Caco-2 (cell line): ENCODE data around the gene ARHGEF6. TPM values are rescaled to one million over a fixed set of nuclear protein-coding genes. Genes with fewer than 3 reads are reported as not detected.

Experiments
- BruUV-seq: library from RNA; stranded (reverse); fragments of 400-500 nt; replicated peaks from 2 replicates; lab custom pipeline; 2021; lab: Mats Ljungman, UMichigan
- CTCF ChIA-PET: fragments of 300-600 bp; sonication (Branson Sonifier 250); formaldehyde crosslinking; loops from one replicate; lab custom pipeline; 2022; ENCODE audit warnings: antibody characterized with exemption; lab: Charles Lee
- POLR2A ChIA-PET: fragments of 300-600 bp; sonication (Branson Sonifier 250); formaldehyde crosslinking; loops from one replicate; lab custom pipeline; 2022; ENCODE audit warnings: antibody characterized with exemption; lab: Charles Lee
- DNase-seq, 2 experiments: peaks; one replicate each; pipeline versions ENCODE4 v3.0.0 to v3.0.0-alpha.2; 2020 to 2022
- H3K27me3 ChIP-seq: replicated peaks from 2 replicates; pipeline ENCODE4 v1.6.0; 2011; ENCODE audit warnings: low read length; ENCODE audit not compliant: control insufficient read depth, insufficient read depth
- H3K36me3 ChIP-seq: 2 replicates; pipeline ENCODE4 v1.5.1; 2011; ENCODE audit warnings: low read length; ENCODE audit not compliant: control insufficient read depth, insufficient read depth
- H3K4me1 ChIP-seq: fragments of 250-450 bp; sonication (Bioruptor Pico); 2 replicates; pipeline ENCODE4 v1.5.1; 2020; ENCODE audit warnings: mild to moderate bottlenecking
- H3K4me3 ChIP-seq: 2 replicates; pipeline ENCODE4 v1.5.1; 2011; ENCODE audit warnings: low read depth, mild to moderate bottlenecking, control low read depth, low read length
- H3K9me3 ChIP-seq: fragments of 250-450 bp; sonication (Bioruptor Pico); 2 replicates; pipeline ENCODE4 v1.5.1; 2020; ENCODE audit warnings: mild to moderate bottlenecking, moderate library complexity
- H3K27ac Mint-ChIP-seq: one replicate; pipeline ENCODE4 v1.8.0; 2022; ENCODE audit warnings: mixed read lengths; ENCODE audit not compliant: unreplicated experiment
- H3K27me3 Mint-ChIP-seq: one replicate; pipeline ENCODE4 v1.8.0; 2022; ENCODE audit warnings: mixed read lengths; ENCODE audit not compliant: insufficient read depth, unreplicated experiment
- H3K36me3 Mint-ChIP-seq: one replicate; pipeline ENCODE4 v1.8.0; 2022; ENCODE audit warnings: mild to moderate bottlenecking, mixed read lengths; ENCODE audit not compliant: insufficient read depth, unreplicated experiment
- H3K4me1 Mint-ChIP-seq: one replicate; pipeline ENCODE4 v1.8.0; 2022; ENCODE audit warnings: low read depth, mixed read lengths; ENCODE audit not compliant: unreplicated experiment
- H3K4me3 Mint-ChIP-seq: one replicate; pipeline ENCODE4 v1.8.0; 2022; ENCODE audit warnings: mild to moderate bottlenecking, moderate library complexity, mixed read lengths; ENCODE audit not compliant: unreplicated experiment
- H3K9me3 Mint-ChIP-seq: one replicate; pipeline ENCODE4 v1.8.0; 2022; ENCODE audit warnings: mixed read lengths; ENCODE audit not compliant: unreplicated experiment
- CTCF ChIP-seq, 2 experiments: fragments of 200-600 bp in 1 of 2; IDR thresholded peaks; 1 replicate in 1 of 2; 2 replicates in 1 of 2; pipeline versions ENCODE4 v1.5.1 to v1.8.0; 2011 to 2022; ENCODE audit warnings: antibody characterized with exemption in 1 of 2, control low read depth in 1 of 2, inconsistent platforms in 1 of 2, low read depth in 1 of 2, low read length in 1 of 2, mild to moderate bottlenecking in 1 of 2, moderate library complexity in 1 of 2; ENCODE audit not compliant: insufficient read depth in 1 of 2, severe bottlenecking in 1 of 2, unreplicated experiment in 1 of 2
- intact Hi-C: fragments of 100-400 bp; cut with micrococcal nuclease; formaldehyde crosslinking; loops from one replicate; pipeline ENCODE4 v1.10.0; 2022; ENCODE audit not compliant: unreplicated experiment
- total RNA-seq: library from RNA; stranded (reverse); gene quantifications from 2 replicates; pipeline ENCODE4 v1.2.3, GENCODE V29; 2022

ARHGEF6 gene
- total RNA-seq, 1 experiment from 2014 or later: not detected

GRCh38 chrX:136725441-136726104 lies 55.2 kb downstream of the ARHGEF6 start:
- POLR2A ChIA-PET: no interaction called here
- no peak overlapping the region for H3K4me3 ChIP-seq
- H3K36me3 ChIP-seq: no peaks in the 10 kb centered on the region
- no peaks in the 10 kb centered on the region for H3K4me1 ChIP-seq
- H3K4me1 Mint-ChIP-seq: no peaks in the 10 kb centered on the region
- H3K9me3 ChIP-seq: no peaks in the 10 kb centered on the region
- no peak for DNase-seq
- no peak overlapping the region for H3K4me3 Mint-ChIP-seq
- BruUV-seq: no TSS peak
- no peaks in the 10 kb centered on the region for H3K27me3 ChIP-seq
- intact Hi-C loops: no loop called here
- no peaks in the 10 kb centered on the region for H3K9me3 Mint-ChIP-seq
- H3K36me3 Mint-ChIP-seq: no peaks in the 10 kb centered on the region
- CTCF ChIA-PET: interaction anchor here (1.3 kb wide), 1 partner anchor 200 kb away, joined by 3 read pairs; no protein-coding TSS in a partner anchor
- no peak for TF ChIP-seq CTCF (IDR thresholded peaks at IDR 0.05; ENCODE audit: insufficient read depth in 1 of 2, low read depth in 1 of 2, low read length in 1 of 2, severe bottlenecking in 1 of 2, unreplicated experiment in 1 of 2)
- H3K27me3 Mint-ChIP-seq: no peaks in the 10 kb centered on the region
- no peak overlapping the region for H3K27ac Mint-ChIP-seq

- H3K27me3 ChIP-seq: no peaks in the 10 kb centered on the region
- no peak overlapping the region for H3K4me3 ChIP-seq
- TF ChIP-seq CTCF (IDR thresholded peaks at IDR 0.05; ENCODE audit: insufficient read depth in 1 of 2, low read depth in 1 of 2, low read length in 1 of 2, severe bottlenecking in 1 of 2, unreplicated experiment in 1 of 2): no peak
- intact Hi-C loops: no loop called here
- no peaks in the 10 kb centered on the region for H3K36me3 ChIP-seq
- BruUV-seq: no TSS peak
- no peak overlapping the region for H3K4me3 Mint-ChIP-seq
- H3K4me1 Mint-ChIP-seq: no peaks in the 10 kb centered on the region
- no peak for DNase-seq
- H3K9me3 ChIP-seq: no peaks in the 10 kb centered on the region
- POLR2A ChIA-PET: no interaction called here
- H3K4me1 ChIP-seq: no peaks in the 10 kb centered on the region
- H3K9me3 Mint-ChIP-seq: no peaks in the 10 kb centered on the region
- no peaks in the 10 kb centered on the region for H3K36me3 Mint-ChIP-seq
- CTCF ChIA-PET: no interaction called here
- H3K27ac Mint-ChIP-seq: no peak overlapping the region
- H3K27me3 Mint-ChIP-seq: peaks cover 8% of the 10 kb centered on the region
These were observed 62.6 kb downstream of the ARHGEF6 start for GRCh38 chrX:136718091-136718490.

- TF ChIP-seq CTCF (IDR thresholded peaks at IDR 0.05; ENCODE audit: insufficient read depth in 1 of 2, low read depth in 1 of 2, low read length in 1 of 2, severe bottlenecking in 1 of 2, unreplicated experiment in 1 of 2): no peak
- Histone ChIP-seq H3K4me3 (no peak overlapping the region), H3K27me3 (no peaks in the 10 kb centered on the region), H3K4me1 (no peaks in the 10 kb centered on the region), H3K9me3 (no peaks in the 10 kb centered on the region), H3K36me3 (no peaks in the 10 kb centered on the region)
- ChIA-PET POLR2A (no interaction called here), CTCF (interaction anchor here (0.8 kb wide), 1 partner anchor 556 kb away, joined by 3 read pairs; no protein-coding TSS in a partner anchor)
- no peak for DNase-seq
- Mint-ChIP-seq H3K27me3 (peaks cover 8% of the 10 kb centered on the region), H3K27ac (no peak overlapping the region), H3K36me3 (no peaks in the 10 kb centered on the region), H3K4me3 (no peak overlapping the region), H3K9me3 (no peaks in the 10 kb centered on the region), H3K4me1 (no peaks in the 10 kb centered on the region)
- intact Hi-C loops: no loop called here
- BruUV-seq: no TSS peak
These were observed 65.8 kb downstream of the ARHGEF6 start for GRCh38 chrX:136714626-136715599.
